ENCODE results near the gene TMEM247. TPM values are rescaled to one million over a fixed set of nuclear protein-coding genes. Genes with fewer than 3 reads are reported as not detected.

Gene TMEM247
- total RNA-seq, 1 donor = not detected

DNA sequence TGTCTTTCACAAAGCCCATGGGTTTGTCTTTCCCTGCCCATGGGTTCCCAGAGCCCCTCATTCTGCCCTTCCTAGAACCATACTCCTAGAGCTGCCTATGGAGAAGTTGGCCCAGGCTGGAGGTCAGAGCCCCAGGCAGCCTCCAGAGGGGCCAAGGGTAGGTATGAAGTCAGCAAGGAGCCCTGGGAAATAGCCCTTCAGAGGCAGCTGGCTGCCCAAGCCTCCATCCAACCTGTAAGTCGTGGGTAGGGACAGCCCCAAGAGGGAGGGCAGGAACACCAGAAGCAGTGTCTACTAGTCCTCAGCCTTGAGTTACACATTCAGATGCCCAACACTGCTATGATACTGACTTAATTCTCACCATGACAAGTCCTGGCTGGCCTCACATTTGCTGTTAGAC, 49.5 kb downstream of the TMEM247 start:
- no peak for DNase-seq (ENCODE audit: low read depth)
- no peak for TF ChIP-seq CTCF (IDR thresholded peaks at IDR 0.05; ENCODE audit: insufficient read depth, low read length)
- no peak overlapping the region for H3K4me3 ChIP-seq (ENCODE audit: low read depth, low read length)

DNA sequence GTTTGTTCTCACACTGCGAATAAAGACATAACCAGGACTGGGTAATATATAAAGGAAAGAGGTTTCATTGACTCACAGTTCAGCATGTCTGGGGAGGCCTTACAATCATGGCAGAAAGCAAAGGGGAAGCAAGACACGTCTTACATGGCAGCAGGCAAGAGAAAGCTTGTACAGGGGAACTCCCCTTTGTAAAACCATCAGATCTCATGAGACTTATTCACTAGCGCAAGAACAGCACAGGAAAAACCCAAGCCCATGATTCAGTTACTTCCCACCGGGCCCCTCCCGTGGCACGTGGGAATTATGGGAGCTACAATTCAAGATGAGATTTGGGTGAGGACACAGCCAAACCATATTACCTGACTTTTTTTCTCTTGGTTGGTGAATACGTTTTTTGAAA, 51.3 kb downstream of the TMEM247 start:
- no peak for TF ChIP-seq CTCF (IDR thresholded peaks at IDR 0.05; ENCODE audit: insufficient read depth, low read length)
- H3K4me3 ChIP-seq (ENCODE audit: low read depth, low read length) = no peak overlapping the region
- no peak for DNase-seq (ENCODE audit: low read depth)

DNA sequence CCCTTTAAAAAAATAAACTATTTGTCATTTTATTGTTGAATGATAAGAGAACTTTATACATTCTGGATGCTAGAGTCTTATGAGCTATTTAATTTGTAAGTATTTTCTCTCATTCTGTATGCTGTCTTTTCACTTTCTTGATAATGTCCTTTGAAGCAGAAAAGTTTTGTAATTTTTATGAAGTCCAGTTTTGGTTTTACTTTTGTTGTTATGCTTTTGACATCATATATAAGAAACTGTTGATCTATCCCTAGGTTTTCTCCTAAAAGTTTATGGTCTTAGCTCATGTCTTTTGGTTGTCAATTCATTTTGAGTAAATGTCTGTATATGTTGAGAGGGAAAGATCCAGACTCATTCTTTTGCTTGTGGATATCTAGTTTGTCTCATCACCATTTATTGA, 52.5 kb downstream of the TMEM247 start:
- DNase-seq (ENCODE audit: low read depth) = no peak
- no peak for TF ChIP-seq CTCF (IDR thresholded peaks at IDR 0.05; ENCODE audit: insufficient read depth, low read length)

More for the DNA sequence above, 52.5 kb downstream of the TMEM247 start:
- no peak overlapping the region for H3K4me3 ChIP-seq (ENCODE audit: low read depth, low read length)

Small RNAs within 50 kb of the gene (small RNA-seq; reads per million reads assigned to genes)
- gene RN7SL817P = not detected

Other genes with a start within 250 kb of the TMEM247 start
- 41.5 and 45.6 TPM in 2 replicates for gene EPAS1, start 182.2 kb upstream of the TMEM247 start, total RNA-seq (ENCODE audit: low replicate concordance)
- gene RHOQ, start 62.9 kb downstream of the TMEM247 start, total RNA-seq (ENCODE audit: low replicate concordance) = 101 and 237 TPM in 2 replicates
- gene ATP6V1E2, start 63.0 kb downstream of the TMEM247 start, total RNA-seq (ENCODE audit: low replicate concordance) = 4.5 and 5.8 TPM in 2 replicates
- 8.2 and 30.4 TPM in 2 replicates for gene PIGF, start 137.5 kb downstream of the TMEM247 start, total RNA-seq (ENCODE audit: low replicate concordance)
- gene CRIPT, start 137.7 kb downstream of the TMEM247 start, total RNA-seq (ENCODE audit: low replicate concordance) = 25.5 and 42.7 TPM in 2 replicates
- 147 and 155 TPM in 2 replicates for gene SOCS5, start 219.7 kb downstream of the TMEM247 start, total RNA-seq (ENCODE audit: low replicate concordance)

Data from fibroblast of the aortic adventitia (primary cell).